Measurements from ENCODE around the gene RBMS3.

GRCh38 chr3:29515451-29515850 lies 234.6 kb downstream of the RBMS3 start:
- TF ChIP-seq CTCF (IDR thresholded peaks at IDR 0.05), result no peak
- TF ChIP-seq POLR2A (IDR thresholded peaks at IDR 0.05), result no peak
